GM19438 (cell line): ENCODE results near the gene RPL3.

Experiments used
- ATAC-seq: cut with Tn5 transposase; IDR thresholded peaks from one replicate; pipeline ENCODE4 v1.9.1; 2021; ENCODE audit warnings: low read depth; ENCODE audit not compliant: unreplicated experiment

RPL3 gene

DNA sequence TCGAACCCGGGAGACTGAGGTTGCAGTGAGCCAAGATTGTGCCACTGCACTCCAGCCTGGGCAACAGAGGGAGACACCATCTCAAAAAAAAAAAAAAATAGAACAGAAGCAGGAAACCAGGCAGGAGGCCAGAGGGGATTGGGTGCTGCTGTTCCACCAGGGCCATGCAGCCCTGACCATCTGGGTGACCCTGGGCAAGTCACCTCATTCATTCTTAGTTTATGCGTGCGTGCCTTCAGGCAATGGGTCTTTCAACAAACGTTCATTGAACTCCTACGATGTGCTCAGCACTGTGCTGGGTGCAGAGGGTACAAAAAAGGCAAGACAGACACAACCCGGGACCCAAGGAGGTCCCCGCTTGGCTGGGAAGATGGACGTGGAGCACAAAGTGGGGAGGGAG is 18.3 kb downstream of the RPL3 start:
- ATAC-seq = no peak

DNA sequence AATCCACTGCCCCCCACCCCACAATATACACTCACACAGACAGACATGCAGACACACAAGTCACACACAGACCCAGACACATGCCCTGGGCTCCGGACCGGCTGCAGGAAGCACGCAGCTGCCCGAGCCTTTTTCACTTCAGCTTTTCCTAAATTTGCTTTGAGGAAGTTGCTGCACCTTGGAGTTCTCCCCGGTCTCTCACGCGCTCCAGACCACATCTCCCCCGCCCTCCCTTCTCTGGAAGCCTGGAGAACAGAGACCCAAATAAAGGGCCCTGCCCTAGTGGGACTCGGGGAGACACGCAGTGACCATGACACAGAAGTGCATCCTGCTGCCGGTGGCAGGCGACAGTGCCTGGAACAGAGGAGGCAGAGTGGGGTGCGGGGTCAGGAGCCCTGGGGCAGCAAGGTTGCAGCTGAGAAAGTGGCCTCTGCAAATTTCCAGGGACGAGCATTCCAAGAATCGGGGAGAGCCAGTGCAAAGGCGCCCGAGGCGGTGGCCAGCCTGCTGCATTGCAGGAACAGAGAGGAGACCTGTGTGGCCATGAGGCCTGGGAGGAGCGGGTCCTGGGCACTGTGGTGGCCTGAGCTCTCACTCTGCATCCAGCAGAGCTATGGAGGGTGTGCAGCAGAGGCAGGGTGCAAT is 19.1 kb downstream of the RPL3 start:
- ATAC-seq = no peak

DNA sequence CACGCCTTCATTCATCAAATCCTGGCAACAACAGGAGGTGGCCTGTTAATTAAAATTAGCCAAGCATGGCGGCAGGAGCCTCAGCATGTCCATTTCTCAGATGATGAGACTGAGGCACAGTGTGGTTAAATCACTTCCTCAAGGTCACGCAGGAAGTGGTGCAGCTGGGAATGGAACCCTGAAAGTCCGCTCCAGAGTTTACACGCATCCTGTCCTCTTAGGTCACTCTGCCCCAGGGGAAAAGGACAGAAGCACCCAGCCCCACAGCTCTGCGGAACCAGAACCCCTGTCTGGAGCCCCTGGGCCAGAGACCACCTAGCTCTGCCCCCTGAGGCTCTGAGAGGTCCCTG is 19.6 kb downstream of the RPL3 start:
- ATAC-seq = no peak

DNA sequence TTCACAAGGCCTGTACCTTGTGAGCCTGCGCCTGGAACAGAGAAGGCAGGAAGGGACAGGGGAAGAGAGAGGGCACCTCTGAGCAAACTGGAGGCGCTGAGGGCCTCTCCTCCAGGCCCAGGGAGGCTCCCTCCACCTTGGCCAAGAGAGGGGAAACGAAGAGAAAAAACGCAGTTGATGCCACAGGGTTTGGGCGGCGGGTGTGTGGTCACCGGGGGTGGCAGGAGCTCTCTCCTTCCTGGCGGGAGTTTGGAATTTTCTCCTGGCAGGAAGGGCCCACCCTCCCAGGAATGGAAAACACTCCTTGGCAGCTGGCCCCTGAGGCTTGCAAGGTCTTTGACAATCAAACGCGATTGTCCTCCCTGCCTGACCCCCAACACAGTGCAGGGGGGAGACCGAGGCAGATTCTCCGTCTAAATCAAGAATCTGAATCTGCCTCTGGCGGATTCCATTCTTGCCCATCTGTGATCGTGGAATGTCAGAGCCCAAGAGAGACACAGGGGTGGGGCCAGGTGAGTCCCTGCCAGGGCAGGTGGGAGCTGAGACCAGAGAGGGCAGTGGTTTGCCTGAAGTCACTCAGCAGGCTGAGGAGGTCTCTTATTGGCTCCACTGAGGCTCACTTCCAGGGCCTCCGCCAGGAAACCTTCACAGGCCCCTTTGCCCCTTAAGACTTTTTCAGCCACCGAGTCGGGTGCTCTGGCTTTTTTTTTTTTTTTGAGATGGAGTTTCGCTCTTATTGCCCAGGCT is 21.0 kb downstream of the RPL3 start:
- no peak for ATAC-seq

DNA sequence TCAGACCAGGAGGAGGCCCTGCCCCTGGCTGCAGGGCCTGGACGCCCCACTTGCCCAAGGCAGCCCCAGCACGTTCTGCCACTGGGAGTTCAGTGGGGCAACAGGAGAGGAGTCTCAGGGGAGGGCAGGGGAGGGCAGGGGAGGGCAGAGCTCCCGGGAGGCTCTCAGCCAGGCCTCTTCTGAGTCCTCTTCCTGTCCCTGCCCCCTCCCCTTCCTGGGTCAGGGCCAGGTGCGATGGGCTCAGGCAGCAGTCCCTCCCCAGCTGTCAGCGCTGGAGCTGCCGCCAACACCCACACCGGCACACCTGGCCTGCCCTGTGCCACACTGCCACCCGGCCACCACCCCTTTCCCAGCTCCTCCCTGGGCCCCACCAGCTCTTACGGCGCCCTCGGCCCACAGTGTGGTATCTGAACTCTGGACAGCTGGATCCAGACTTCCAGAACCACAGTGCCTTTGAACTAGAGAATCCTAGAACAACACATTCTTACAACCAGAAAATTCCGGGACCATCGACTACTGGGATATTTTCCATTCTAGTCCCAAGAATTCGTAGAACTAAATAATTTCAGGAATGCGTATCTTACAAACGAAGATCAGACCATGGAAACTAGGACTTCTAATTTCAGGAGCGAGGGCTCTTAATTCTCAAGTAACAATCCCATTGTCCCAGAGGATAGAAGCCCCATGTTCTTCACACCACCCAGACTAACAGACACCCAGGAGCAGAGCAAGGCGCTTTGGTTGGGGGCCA is 21.8 kb downstream of the RPL3 start:
- no peak for ATAC-seq

DNA sequence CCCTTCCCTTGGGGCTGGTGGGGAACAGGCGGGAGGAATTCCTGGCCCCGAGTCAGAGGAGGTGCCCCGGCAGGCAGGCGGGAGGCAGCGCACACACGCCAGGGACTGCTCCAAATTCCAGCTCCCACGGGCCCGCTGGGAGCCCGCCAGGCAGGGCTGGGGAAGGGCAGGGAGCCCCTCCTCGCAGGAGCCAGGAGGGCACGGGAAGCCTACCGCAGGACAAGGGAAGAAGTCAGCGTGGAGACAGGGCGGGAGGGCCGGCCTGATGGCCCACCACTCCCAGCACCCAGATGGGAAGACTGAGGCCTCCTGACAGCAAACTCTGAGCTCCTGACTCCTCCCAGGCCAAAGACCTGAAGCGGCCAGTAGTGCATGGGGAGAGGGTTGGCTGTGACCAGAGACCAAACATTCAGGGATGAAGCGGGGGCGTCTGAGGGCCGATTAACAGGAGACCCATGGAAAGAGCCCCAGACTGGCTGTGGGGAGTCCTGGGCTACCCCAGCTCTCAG is 22.4 kb downstream of the RPL3 start:
- no peak for ATAC-seq

DNA sequence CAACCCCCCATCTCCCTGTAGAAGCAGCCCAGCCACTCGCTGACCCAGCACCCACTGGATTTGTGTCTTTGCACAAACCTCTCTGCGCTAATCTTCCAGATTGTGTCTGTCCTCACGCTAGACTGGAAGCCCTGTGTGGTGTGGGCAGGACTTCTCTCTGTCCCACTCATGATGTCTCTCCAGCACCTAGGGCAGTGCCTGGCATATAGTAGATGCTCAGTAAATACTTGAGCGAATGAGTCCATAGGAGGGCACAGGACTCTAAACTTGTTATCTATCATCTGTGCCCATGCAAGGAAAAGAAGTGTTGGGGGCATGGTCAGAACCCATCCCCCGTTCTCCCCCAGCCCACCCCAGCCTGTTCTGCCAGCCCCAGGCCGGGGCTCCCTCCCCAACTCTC is 22.9 kb downstream of the RPL3 start:
- no peak for ATAC-seq

DNA sequence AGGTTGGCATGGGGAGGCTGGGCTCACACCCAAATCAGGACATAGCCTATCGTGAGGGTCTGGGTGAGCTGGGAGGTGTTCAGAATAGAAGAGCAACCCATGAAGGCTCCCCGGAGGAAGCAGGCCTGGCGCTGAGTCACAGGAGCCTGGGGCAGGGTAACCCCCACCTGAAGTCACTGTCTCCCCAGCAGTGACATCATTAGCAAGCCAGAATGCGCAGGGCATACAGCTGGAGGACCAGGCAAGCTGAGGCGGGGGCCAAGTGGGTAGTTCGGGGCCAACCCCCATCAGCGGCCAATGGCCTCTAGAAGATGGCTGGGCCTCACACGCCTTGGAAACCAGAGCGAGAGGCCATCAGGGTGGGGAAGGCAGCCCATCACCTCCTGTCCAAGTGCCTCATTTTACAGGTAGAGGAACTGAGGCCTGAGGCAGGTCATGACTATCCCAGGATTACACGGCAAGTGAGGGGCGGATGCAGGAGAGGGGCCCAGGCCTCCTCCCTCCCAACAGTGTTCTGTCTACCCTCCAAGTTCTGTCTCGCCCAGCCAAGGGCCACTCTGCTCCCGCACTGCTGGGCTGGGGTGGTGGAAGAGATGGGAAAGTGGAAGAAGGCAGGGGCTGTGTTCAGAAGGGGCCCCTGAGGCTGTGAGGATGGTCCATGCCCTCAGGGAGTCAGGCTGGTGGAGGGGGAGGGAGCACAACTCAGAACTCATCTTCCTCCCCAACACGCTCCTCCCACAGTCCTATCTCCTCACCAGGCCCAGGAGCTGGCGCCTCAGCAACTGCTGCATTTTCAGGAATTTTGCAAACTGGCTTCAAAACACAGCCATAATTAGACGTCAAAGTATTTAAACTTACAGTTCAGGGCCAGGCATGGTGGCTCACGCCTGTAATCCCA is 24.6 kb downstream of the RPL3 start:
- ATAC-seq = no peak

DNA sequence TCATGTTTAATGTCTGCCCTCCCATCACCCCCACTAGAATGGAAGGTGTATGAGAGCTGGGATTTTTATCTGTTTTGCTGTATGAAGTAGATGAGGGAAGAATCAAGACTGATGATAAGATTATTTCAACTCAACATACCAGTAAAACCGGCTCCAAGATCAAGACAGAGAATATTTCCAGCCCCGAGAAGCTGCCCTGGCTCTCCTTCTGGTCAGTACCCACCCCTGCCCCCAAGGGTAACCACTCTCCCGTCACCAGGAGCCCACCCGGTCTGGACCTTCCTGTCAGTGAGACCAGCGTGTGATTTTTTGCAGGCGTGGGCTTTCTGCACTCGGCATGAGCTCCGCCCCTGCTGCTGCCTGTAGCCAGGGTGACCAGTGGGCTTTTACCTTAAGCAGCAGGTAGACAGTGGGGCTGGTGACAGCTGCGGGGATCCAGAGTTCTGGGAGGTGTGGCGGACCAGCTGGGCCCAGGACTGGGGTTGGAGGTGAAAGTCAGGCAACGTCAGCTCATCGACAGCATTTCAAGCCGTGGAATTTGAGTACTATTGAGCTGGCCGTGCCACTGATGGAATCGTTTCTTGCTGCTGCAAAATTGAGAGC is 25.6 kb downstream of the RPL3 start:
- ATAC-seq = no peak

DNA sequence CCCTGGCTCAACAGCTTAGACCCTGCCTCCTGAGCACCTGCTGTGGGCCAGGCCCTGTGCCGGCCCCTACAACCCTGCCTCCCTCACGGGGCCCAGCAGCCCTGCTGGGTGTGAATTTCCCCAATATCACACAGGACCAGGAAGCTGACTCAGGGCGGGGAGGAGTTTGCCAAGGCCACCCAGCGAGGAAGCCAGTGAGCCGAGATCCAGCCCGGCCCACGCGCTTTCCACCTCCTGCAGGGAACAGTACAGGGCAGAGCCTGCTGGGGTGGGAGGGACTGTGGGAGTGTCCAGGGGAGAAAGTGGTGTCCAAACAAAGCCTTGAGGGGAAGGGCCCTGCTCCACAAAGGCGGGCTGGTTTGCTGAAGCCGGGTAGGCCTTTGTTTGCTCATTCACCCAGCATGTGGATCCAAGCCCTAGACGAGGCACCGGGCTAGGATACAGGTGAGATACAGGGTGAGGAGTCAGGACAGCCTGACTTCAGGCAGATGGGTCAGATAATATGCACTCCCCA is 26.8 kb downstream of the RPL3 start:
- ATAC-seq = no peak

DNA sequence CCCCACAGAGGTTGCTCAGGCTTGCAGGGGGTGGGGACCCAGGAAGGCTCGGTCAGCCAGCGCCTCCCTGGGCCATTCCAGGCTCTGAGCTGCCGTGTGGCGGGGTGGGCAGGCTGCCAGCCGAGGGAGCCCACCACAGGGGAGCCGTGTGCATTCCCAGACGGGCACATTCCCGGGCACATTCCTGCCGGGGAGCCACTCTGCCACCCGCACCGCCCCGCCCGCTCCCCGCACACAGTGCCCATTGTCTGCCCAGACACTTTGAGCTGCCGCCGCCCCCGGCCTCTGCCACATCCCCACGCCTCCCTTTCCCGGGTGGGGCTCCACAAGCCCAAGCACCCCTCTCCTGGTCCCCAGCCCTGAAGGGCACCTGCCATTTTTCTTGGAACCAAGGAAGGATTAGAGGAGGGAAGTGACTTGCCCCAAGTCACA is 27.4 kb downstream of the RPL3 start:
- no peak for ATAC-seq

DNA sequence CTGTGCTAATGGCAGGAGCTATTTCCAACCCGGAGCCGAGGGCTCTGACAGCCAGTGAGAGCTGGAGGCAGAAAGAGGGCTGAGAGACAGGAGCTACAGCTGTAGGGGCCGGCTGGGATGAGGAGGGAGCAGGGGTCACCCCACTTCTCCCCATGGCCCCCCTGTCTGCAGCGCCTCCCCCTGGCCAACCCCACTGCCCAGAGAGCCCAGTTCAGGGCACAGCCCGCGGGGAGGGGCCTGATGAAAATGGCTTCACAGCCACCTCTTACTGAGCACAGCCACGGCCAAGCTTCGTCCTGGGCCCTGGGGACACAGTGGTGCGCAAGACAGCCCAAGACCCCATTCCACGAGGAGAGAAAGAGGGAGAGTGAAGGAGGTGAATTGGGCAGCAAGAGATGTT is 27.9 kb downstream of the RPL3 start:
- no peak for ATAC-seq

DNA sequence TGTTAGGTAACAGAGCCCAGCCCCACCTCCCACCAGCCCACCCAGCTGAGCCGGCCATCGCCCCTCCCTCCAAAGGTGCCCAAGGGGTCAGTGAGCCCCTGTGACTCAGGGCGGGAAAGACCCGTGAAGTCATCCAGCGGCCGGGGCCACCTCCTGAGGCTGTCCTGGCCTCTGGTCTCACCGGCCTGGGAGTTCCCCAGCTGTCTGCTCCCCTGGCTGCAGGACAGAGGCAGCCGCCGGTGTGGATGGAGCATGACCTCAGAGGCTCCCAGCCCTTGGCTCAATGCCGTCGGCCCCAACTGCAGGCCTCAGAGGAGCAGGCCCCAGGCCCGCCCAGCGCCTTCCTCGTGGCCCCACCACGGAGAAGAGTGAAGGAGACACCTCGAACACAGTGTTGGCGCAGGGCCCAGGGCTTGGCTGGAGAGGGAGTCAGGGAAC is 28.7 kb downstream of the RPL3 start:
- no peak for ATAC-seq

DNA sequence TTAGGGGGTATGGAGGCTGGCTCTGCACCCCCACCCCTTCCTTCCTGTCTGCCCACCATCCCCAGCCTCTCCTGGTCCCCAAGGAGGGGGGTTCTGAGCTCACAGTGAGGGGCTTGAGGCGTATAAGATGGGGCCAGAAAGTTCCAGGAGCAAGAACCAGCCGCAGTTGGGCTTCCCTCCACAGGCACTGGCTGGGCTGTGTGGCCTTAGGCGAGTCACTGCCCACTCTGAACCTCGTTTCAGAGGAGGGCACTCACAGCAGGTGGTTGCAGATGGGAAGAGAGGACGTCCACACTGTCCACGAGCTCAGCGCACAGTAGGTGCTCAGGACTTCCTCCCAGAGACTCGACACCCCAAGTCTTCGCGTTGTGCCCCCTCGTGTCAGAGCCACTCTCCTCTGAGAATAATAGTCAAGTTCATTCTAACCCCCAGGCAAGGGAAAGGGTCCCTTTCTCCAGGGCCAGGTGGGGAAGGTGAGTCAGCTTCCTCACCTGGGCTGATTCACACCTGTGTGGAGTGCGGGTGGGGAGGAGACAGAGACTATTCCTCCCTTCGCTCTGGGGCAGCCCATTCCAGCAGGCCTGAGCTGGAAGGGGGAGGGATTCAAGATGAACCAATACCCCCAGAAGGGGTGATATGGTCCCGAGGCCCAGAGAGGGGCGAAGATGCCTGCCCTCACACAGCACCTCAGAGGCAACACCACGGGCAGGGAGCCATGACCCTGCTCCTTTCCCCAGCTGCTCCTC is 29.3 kb downstream of the RPL3 start:
- no peak for ATAC-seq

DNA sequence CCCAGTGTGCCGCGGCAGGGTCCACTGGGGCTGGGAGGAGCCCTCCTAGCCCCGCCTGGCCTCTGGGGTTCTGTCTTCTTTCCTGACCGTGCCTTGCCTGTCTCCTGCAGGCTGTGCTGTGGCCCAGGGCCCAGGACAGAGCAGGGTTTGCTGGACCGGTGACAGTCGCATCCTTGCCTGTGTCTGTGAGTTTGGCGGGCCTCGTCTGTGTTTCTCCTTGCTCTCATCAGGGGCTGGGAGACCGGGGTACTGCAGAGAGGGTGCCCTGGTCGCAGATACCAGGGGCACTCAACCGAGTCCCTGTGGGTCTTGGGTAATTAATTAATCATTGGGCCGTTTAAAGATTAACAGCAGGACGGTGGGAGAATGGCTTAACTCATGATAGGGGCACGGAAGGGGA is 29.9 kb downstream of the RPL3 start:
- no peak for ATAC-seq

DNA sequence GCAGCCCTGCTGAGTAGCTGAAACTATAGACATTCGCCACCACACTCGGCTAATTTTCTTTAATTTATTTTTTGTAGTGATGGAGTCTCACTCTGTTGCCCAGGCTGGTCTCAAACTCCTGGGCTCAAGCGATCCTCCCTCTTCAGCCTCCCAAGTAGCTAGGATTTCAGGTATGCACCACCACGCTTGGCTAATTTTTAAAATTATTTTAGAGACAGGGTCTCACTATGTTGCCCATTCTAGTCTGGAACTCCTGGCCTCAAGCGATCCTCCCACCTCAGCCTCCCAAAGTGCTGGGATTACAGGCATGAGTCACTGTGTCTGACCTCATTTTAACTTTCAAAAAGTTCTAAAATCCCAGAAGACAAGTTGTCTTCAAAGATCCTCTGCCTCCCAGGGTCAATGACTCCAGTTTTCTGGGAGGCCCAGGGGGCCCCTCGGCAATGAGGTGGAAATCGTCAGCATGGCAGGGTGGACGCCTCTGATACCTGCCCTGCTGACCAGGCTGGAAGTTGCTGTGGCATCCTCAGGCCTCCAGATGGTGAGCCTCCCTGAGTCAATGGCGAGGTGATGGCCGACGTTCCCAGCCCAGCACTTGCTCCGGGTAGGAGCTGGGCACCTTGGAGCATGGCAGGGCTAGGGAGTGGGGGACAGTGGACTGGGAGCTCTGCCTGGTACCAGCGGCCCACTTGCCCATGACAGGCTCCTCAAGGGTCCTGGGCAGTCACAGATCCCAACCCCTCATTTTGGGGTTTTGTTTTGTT is 31.1 kb downstream of the RPL3 start:
- no peak for ATAC-seq

DNA sequence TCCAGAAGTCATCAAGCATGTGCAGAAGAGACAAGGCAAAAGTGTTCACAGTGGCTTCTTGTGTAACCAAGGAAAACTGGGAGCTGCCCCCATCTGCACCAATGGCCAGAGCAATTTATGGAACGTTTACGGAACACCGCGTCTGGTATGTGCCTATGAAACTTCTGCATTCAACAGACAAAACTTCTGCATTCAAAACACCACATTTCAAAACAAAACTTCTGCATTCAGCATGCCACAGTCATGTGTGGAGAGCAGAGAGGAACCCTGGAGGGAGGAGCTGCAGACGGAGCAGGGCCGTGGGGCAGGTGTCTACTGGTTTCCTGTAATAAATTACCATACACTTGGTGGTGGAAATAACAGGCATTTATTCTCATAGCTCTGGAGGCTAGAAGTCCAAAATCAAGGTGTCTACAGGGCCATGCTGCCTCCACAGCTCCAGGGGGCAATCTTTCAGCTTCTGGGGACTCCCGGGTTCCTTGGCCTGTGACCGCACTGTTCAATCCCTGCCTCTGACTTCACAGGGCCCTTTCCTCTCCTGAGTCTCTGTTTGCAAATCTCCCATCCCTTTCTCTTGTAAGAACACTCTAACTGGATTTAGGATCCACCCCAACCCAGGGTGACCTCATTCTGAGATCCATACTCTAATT is 32.2 kb downstream of the RPL3 start:
- ATAC-seq = no peak

DNA sequence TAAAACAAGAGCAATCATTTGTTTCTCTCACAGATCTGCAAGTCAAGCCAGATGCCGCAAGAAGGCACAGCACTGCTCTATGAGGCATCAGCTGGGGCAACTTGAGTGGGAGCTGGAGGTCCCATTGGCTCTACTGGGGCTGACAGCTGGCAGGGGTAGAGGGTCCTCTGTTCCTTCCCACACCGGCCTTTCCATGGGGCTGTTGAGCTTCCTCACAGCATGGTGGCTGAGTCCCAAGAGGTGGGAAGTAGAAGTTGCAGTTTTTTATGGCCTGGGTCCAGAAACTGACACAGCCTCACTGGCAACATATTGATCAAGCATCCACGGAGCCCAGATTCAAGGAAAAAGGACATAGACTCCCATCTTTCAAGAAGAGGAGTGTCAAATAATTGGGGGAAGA is 34.4 kb downstream of the RPL3 start:
- no peak for ATAC-seq
